Brain (organoid and tissue), 1 donor: Measurements from ENCODE around the gene IL22RA1. TPM values are rescaled to one million over a fixed set of nuclear protein-coding genes. Genes with fewer than 3 reads are reported as not detected.

ENCODE experiments used
- polyA plus RNA-seq: library from polyadenylated mRNA; stranded (reverse); fragments of 350-450 nt; fragmentation: Illumina TruSeq; extraction: RNeasy Lipid Tissue Mini Kit (QIAGEN cat#74804); gene quantifications from one replicate; pipeline ENCODE4 v1.2.3, GENCODE V29; 2015; ENCODE audit warnings: low read depth, low replicate concordance; ENCODE audit not compliant: insufficient read depth

The IL22RA1 gene
- polyA plus RNA-seq, 1 donor from 2014 or later: not detected

Other genes starting within 250 kb of the IL22RA1 start
- gene CNR2, start 229.8 kb downstream of the IL22RA1 start, polyA plus RNA-seq: not detected
- 41.9 TPM for gene PNRC2, start 183.3 kb downstream of the IL22RA1 start, polyA plus RNA-seq
- 38.1 TPM for gene SRSF10, start 162.8 kb downstream of the IL22RA1 start, polyA plus RNA-seq
- gene MYOM3, start 31.0 kb downstream of the IL22RA1 start, polyA plus RNA-seq: not detected
- 0.41 TPM for gene IFNLR1, start 44.1 kb upstream of the IL22RA1 start, polyA plus RNA-seq
- gene GRHL3, start 176.2 kb upstream of the IL22RA1 start, polyA plus RNA-seq: not detected